Keratinocyte (primary cell): Measurements from ENCODE around the gene DPYSL5. TPM values are rescaled to one million over a fixed set of nuclear protein-coding genes. Genes with fewer than 3 reads are reported as not detected.

ENCODE experiments used
- DNase-seq: peaks from one replicate; pipeline ENCODE4 v3.0.0-alpha.2; 2011; ENCODE audit warnings: low read depth, missing footprints, low spot score
- FAIRE-seq: peaks from 2 replicates; lab custom pipeline; 2011; peaks lifted over from hg19 to GRCh38; lab: Jason Lieb, UNC
- H2AFZ ChIP-seq: 2 replicates; pipeline ENCODE4 v1.6.0; 2012; ENCODE audit warnings: low read length, control low read depth, inconsistent platforms; ENCODE audit not compliant: control insufficient read depth
- H3K27ac ChIP-seq: 2 replicates; pipeline ENCODE4 v1.5.1; 2011; ENCODE audit warnings: low read length; ENCODE audit not compliant: control insufficient read depth, insufficient read depth
- H3K27me3 ChIP-seq: 3 replicates; pipeline ENCODE4 v1.6.0; 2011; ENCODE audit warnings: low read length; ENCODE audit not compliant: control insufficient read depth, insufficient read depth; ENCODE audit errors: extremely low read depth
- H3K36me3 ChIP-seq, 2 experiments: 2 replicates in 1 of 2; 3 replicates in 1 of 2; pipeline ENCODE4 v1.5.1; 2011; ENCODE audit warnings: low read length in 2 of 2, mild to moderate bottlenecking in 1 of 2; ENCODE audit not compliant: control insufficient read depth in 2 of 2, insufficient read depth in 2 of 2; ENCODE audit errors: extremely low read depth in 1 of 2
- H3K4me1 ChIP-seq: 3 replicates; pipeline ENCODE4 v1.5.1; 2011; ENCODE audit warnings: low read length; ENCODE audit not compliant: control insufficient read depth, insufficient read depth; ENCODE audit errors: extremely low read depth
- H3K4me2 ChIP-seq: 3 replicates; pipeline ENCODE4 v1.6.0; 2011; ENCODE audit warnings: low read depth, low read length; ENCODE audit not compliant: control insufficient read depth, insufficient read depth; ENCODE audit errors: extremely low read depth
- H3K4me3 ChIP-seq, 3 experiments: fragments of 200-600 bp in 1 of 3; sonication (generic) in 1 of 3; 2 replicates in 2 of 3; 3 replicates in 1 of 3; pipeline ENCODE4 v1.5.1; 2011 to 2016; ENCODE audit warnings: low read length in 3 of 3, mild to moderate bottlenecking in 3 of 3, control low read depth in 2 of 3, inconsistent platforms in 1 of 3, low read depth in 1 of 3, mixed read lengths in 1 of 3, mixed run types in 1 of 3, moderate library complexity in 1 of 3; ENCODE audit not compliant: control insufficient read depth in 2 of 3, insufficient read depth in 2 of 3; ENCODE audit errors: extremely low read depth in 1 of 3
- H3K79me2 ChIP-seq: 2 replicates; pipeline ENCODE4 v1.6.0; 2012; ENCODE audit warnings: low read length; ENCODE audit not compliant: control insufficient read depth, insufficient read depth
- H3K9ac ChIP-seq: 3 replicates; pipeline ENCODE4 v1.6.0; 2011; ENCODE audit warnings: low read length; ENCODE audit not compliant: control insufficient read depth, insufficient read depth; ENCODE audit errors: extremely low read depth
- H3K9me1 ChIP-seq: 3 replicates; pipeline ENCODE4 v1.6.0; 2011; ENCODE audit warnings: low read length; ENCODE audit not compliant: control insufficient read depth, insufficient read depth; ENCODE audit errors: extremely low read depth
- H3K9me3 ChIP-seq: 2 replicates; pipeline ENCODE4 v1.5.1; 2012; ENCODE audit warnings: low read depth, low read length; ENCODE audit not compliant: control insufficient read depth
- H4K20me1 ChIP-seq: 3 replicates; pipeline ENCODE4 v1.6.0; 2011; ENCODE audit warnings: low read length; ENCODE audit not compliant: control insufficient read depth, insufficient read depth; ENCODE audit errors: extremely low read depth
- EZH2 ChIP-seq: IDR thresholded peaks from one replicate; pipeline ENCODE4 v1.6.1; 2012; ENCODE audit warnings: inconsistent platforms, mild to moderate bottlenecking, low read length, moderate library complexity
- dilution Hi-C: fragments of 300-500 bp; cut with MboI; formaldehyde crosslinking; loops from one replicate; pipeline ENCODE4 v1.7.0; 2020; ENCODE audit warnings: low sequenced_read_pairs; ENCODE audit not compliant: extremely low pct_ligation_motif_present
- polyA plus RNA-seq, 5 experiments: library from polyadenylated mRNA; depleted of rRNA in 3 of 5; stranded (reverse) in 3 of 5; stranded (forward) in 1 of 5; unstranded in 1 of 5; fragments of >200 nt; gene quantifications; 1 replicate in 1 of 5; 2 replicates in 3 of 5; 3 replicates in 1 of 5; pipeline versions ENCODE4 v1.2.1 to v1.2.3, GENCODE V29; 2011 to 2012; ENCODE audit warnings: missing spikeins in 2 of 5, low read depth in 1 of 5, low replicate concordance in 1 of 5
- TF ChIP-seq, protein P1 (sequence below), 3 experiments: IDR thresholded peaks in 1 of 3; conservative IDR thresholded peaks in 1 of 3; optimal IDR thresholded peaks in 1 of 3; 2 replicates in 2 of 3; 3 replicates in 1 of 3; pipeline versions ENCODE3 to v1.5.1; 2011; ENCODE audit warnings: low read length in 3 of 3, mild to moderate bottlenecking in 3 of 3, moderate library complexity in 2 of 3, control low read depth in 1 of 3, inconsistent platforms in 1 of 3; ENCODE audit not compliant: insufficient read depth in 2 of 3; ENCODE audit errors: extremely low read depth in 1 of 3

The DPYSL5 gene
- polyA plus RNA-seq, 1 donor (not counting 4 experiments of a cell fraction or from before 2014, with no cell fraction given) = not detected

DNA sequence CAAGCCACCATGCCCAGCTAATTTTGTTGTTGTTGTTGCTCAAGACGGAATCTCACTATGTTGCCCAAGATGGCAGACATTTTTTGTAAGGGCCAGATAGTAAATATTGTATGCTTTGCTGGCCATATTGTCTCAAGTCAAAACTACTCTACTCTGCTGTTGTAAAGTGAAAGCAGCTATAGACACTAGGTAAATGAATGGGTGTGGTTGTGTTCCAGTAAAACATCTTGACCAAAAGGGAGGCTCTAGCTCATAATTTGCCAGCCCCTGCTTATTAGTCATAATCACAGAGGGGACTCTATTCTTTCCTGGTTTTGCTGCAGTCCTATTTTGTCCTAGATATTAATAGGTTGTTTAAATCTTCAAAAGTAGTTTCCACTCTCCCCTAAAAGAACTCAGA is 147.1 kb downstream of the DPYSL5 start:
- DNase-seq (no peak), FAIRE-seq (no peak)
- Histone ChIP-seq H2AFZ (no peak overlapping the region), H3K9ac (no peak overlapping the region), H3K9me1 (no peaks in the 10 kb centered on the region), H4K20me1 (no peaks in the 10 kb centered on the region), H3K4me2 (no peak overlapping the region), H3K36me3 (no peaks in the 10 kb centered on the region), H3K4me1 (no peaks in the 10 kb centered on the region), H3K4me3 (no peak overlapping the region), H3K27ac (no peak overlapping the region), H3K79me2 (no peaks in the 10 kb centered on the region), H3K9me3 (no peaks in the 10 kb centered on the region), H3K27me3 (no peaks in the 10 kb centered on the region)
- dilution Hi-C loops = no loop called here
- TF ChIP-seq EZH2 = no peak
- TF ChIP-seq, protein P1, sequence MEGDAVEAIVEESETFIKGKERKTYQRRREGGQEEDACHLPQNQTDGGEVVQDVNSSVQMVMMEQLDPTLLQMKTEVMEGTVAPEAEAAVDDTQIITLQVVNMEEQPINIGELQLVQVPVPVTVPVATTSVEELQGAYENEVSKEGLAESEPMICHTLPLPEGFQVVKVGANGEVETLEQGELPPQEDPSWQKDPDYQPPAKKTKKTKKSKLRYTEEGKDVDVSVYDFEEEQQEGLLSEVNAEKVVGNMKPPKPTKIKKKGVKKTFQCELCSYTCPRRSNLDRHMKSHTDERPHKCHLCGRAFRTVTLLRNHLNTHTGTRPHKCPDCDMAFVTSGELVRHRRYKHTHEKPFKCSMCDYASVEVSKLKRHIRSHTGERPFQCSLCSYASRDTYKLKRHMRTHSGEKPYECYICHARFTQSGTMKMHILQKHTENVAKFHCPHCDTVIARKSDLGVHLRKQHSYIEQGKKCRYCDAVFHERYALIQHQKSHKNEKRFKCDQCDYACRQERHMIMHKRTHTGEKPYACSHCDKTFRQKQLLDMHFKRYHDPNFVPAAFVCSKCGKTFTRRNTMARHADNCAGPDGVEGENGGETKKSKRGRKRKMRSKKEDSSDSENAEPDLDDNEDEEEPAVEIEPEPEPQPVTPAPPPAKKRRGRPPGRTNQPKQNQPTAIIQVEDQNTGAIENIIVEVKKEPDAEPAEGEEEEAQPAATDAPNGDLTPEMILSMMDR (optimal IDR thresholded peaks at IDR 0.05 in 1 of 3, IDR thresholded peaks at IDR 0.05 in 1 of 3, conservative IDR thresholded peaks at IDR 0.05 in 1 of 3; ENCODE audit: extremely low read depth in 1 of 3, insufficient read depth in 2 of 3, low read length in 3 of 3) = no peak

DNA sequence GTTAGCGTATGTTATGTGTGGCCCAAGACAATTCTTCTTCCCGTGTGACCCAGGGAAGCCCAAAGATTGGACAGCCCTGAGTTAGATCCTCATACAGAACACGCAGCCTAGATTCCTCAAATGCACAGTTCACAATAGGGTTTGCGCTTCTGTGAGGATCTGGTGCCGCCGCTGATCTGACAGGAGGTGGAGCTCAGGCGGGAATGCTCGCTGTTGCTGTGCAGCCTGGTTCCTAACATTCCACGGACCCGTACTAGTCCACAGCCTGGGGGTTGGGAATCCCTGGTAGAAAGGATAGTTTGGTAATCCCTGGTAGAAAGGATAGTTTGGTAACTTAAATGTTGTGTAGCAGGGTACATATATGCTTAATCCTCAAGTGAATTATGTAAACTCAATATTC is 149.5 kb downstream of the DPYSL5 start:
- H3K79me2 ChIP-seq = no peaks in the 10 kb centered on the region
- DNase-seq (no peak), FAIRE-seq (no peak)
- H3K27me3 ChIP-seq = no peaks in the 10 kb centered on the region
- H3K9ac ChIP-seq = no peak overlapping the region
- no peak overlapping the region for H3K27ac ChIP-seq
- no peaks in the 10 kb centered on the region for H4K20me1 ChIP-seq
- dilution Hi-C loops = no loop called here
- no peak overlapping the region for H3K4me2 ChIP-seq
- H3K4me1 ChIP-seq = no peaks in the 10 kb centered on the region
- no peaks in the 10 kb centered on the region for H3K36me3 ChIP-seq
- H3K9me3 ChIP-seq = no peaks in the 10 kb centered on the region
- H3K9me1 ChIP-seq = no peaks in the 10 kb centered on the region
- H2AFZ ChIP-seq = no peak overlapping the region
- TF ChIP-seq EZH2 = no peak
- TF ChIP-seq, protein P1 (optimal IDR thresholded peaks at IDR 0.05 in 1 of 3, IDR thresholded peaks at IDR 0.05 in 1 of 3, conservative IDR thresholded peaks at IDR 0.05 in 1 of 3; ENCODE audit: extremely low read depth in 1 of 3, insufficient read depth in 2 of 3, low read length in 3 of 3) = no peak
- H3K4me3 ChIP-seq = no peak overlapping the region
